ENCODE data around the gene MRPS34. TPM values are rescaled to one million over a fixed set of nuclear protein-coding genes. Genes with fewer than 3 reads are reported as not detected.

The MRPS34 gene
- total RNA-seq, 1 donor from 2014 or later: 77.1 TPM

- DNase-seq: no peak
Observed at GRCh38 chr16:1794221-1794871, 21.4 kb upstream of the MRPS34 start.

GRCh38 chr16:1793578-1794220 is 20.8 kb upstream of the MRPS34 start, which contains the start of gene IGFALS:
Gene IGFALS (minus strand): TSS chr16:1793705. CDS start chr16:1793652, 53 bp downstream.
- DNase-seq: no peak

- no peak for DNase-seq
Observed at GRCh38 chr16:1792836-1793577, 20.1 kb upstream of the MRPS34 start.

- no peak for DNase-seq
Observed at GRCh38 chr16:1791943-1792812, 19.2 kb upstream of the MRPS34 start.

DNA sequence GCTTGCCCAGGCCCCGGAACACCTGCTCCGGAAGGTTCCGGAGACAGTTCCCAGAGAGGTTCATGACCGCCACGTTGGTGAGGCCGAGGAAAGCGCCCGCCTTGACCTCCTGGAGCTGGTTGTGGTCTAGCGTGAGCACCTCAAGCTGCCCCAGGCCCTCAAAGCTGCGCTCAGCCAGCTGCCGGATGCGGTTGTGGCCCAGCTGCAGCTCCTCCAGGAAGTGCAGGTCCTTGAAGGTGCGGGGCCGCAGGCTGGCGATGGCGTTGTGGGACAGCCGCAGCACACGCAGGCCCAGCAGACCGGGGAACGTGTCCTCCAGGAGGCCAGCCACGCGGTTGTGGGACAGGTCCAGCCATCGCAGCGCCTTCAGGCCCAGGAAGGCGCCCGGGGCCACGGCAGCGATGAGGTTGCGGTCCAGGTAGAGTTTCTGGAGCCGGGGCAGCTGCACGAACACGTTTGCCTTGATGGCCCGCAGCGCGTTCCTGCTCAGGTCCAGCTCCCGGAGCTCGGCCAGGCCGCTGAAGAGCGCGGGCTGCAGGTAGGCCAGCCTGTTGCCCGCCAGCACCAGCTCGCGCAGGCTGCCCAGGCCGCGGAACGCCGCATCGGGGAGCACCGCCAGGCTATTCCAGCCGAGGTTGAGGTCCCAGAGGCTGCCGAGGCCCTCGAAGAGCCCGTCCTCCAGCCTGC is 18.5 kb upstream of the MRPS34 start:
- no peak for DNase-seq

GRCh38 chr16:1790611-1791255 is 17.8 kb upstream of the MRPS34 start:
- DNase-seq: no peak

DNA sequence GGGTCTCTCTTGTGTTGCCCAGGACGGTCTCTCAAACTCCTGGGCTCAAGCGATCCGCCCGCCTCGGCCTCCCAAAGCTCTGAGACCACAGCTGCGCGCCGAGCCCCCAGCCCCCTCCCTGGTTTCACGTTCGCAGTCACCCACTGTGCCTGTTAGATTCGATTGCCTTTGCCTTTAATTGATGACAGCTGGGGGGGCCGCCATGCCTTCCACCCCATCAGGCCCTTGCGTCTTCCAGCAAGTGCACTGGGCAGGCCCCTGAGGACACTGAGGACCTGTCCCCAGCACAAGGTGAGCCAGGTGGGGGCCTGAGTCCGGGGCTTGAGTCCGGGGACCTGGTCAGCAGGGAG is 17.3 kb upstream of the MRPS34 start:
- no peak for DNase-seq

- DNase-seq: no peak
Observed at GRCh38 chr16:1789643-1790045, 16.7 kb upstream of the MRPS34 start.

DNA sequence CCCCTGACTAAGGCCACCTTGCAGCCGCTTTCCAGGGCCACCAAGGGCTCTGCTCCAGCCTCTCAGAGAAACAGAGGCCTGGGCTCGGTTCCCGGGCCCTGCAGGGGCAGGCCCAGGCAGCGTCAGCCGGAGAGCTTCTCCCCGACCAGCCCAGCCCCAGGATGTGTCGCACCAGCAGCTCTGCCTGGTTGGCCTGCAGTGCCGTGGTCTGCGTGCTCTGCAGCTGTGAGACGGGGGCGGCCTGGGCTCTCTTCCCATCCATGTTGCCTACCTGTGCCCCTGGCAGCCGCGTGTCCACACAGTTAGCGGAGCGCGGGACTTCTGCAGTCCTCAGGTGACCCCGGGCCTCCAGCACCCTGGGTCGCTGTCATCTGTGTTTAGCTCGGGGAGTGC is 15.8 kb upstream of the MRPS34 start:
- DNase-seq: no peak

DNA sequence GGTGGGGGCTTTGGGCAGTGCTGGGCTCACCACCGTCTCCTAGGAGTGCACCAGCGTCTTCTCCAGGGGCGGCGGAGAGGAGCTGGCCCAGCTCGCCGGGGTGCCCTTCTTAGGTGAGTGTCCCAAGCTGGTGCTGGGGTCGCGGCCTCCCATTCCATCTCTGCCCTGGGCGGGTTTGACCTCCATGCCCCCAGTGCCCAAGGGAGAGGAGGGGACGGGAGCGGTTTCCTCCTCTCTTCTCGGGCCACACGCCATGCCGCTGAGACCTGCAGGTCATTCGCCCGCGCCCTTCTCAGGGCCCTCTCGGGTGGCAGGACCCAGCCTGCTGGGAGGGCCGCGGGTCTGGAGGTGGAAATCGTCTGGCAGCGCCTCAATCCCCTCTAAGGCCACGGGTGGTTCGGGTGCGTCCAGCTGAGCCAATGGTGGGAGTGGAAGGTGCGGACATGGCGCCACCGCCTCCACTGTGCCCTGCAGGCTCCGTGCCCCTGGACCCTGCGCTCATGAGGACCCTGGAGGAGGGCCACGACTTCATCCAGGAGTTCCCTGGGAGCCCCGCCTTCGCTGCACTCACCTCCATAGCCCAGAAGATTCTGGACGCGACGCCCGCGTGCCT is 15.3 kb upstream of the MRPS34 start:
- no peak for DNase-seq

DNA sequence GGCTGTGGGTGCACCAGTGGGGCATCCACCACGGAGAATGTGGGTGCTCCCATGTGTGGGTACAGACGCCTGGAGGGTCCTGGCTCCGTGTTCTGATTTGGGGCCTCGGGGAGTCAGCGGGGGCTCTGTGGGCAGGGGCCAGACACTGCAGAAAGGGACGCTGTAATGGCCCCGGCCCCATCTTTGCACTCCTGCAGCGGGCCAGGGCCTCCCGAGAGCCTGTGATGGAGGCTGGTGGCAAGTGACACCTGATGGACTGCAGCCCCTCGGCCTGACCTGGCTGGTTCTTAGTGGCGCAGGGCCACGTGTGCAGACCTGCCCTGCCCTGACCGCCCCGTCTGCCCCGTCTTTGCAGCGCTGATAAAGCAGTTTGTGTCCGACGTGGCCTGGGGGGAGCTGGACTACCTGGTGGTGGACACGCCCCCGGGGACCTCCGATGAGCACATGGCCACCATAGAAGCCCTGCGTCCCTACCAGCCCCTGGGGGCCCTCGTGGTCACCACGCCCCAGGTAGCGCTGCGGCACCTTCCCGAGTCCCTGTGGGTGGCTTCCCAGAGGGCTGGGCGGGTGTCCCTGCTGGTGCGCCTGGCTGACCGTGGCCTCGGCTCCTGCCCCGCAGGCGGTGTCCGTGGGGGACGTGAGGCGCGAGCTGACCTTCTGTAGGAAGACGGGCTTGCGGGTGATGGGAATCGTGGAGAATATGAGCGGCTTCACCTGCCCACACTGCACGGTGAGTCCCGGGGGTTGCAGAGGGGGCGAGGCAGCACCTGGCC is 14.6 kb upstream of the MRPS34 start:
- no peak for DNase-seq

DNA sequence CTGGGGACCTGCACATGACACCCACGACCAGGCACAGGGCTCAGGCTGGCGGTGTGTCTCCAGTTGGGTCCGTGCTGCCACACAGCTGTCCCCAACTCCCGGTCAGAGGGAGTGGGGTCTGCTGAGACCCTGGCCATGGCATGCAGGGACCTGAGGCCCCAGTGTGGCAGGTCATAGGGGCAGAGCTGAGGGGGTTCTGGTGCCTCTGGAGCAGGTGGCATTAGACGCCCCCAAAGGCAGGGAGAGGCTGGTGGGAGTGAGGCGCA is 14.1 kb upstream of the MRPS34 start:
- no peak for DNase-seq

- no peak for DNase-seq
Observed at GRCh38 chr16:1786242-1787055, 13.5 kb upstream of the MRPS34 start.

DNA sequence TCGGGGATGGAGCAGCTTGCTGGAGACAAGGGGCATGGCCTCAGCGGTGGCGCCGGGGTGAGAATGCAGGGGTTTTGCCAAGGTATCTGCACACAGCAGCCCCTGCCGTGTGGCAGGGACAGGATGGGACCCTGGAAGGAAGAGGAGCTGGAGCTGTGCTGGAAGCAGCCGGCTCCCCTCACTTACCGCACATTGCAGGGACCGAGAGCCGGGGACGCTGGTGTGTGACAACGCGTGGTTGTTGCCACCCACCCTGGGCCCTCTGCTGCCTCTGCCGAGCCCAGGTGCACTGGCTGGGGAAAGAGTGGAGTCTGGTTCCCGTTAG is 12.9 kb upstream of the MRPS34 start:
- no peak for DNase-seq

GRCh38 chr16:1784977-1785845 is 12.3 kb upstream of the MRPS34 start:
- DNase-seq: no peak

DNA sequence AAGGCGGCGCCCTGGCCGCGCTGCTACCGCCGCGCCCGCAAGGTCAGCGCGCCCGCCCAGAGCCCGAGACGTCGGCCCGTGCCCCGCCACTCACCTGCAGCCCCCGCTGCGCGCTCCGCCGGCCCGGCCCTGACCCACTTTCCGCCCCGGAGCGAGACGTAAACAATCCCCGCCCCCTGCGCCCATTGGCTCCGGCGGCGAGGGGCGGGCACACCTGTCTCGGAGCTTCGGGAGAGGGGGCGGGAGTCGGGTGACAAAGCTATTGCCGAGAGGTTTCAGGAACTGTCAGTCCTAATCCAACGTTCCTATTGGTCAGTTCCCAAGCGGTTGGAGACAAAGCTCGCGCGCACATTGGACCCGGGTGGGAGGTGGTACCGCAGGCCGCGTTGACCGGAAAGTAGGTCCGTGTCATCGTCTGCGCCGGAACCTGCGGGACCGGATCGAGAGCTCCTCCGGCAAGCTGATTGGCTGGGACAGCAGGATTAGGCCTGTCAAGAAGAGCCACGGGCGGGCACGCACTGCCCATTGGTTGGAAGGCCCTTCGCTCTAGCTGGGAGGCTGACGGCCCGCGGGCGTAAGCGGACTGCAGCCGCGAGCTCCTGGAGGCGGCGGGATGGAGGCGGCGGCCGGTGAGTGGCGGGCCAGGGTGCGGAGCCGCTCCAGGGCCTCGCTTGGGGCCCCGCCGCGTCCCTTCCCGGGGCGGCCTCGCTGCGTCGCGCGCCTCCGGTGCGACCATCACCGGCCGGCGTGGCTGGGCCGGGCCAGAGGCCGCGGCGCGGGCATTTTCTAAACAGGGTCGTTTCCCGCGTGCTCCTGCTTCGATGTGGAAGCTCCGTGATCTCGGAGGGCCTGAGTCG is 9.7 kb upstream of the MRPS34 start, which contains the start of the genes NUBP2 and SPSB3:
NUBP2 (plus strand) TSS at position 553 of the 857 bp plus-strand sequence; CDS start at position 614, 61 bp downstream.
SPSB3 (minus strand) TSS at position 164 of the 857 bp plus-strand sequence. CDS start 1,088 bp downstream, outside the sequence.
- DNase-seq: peak; percentile 100

DNA sequence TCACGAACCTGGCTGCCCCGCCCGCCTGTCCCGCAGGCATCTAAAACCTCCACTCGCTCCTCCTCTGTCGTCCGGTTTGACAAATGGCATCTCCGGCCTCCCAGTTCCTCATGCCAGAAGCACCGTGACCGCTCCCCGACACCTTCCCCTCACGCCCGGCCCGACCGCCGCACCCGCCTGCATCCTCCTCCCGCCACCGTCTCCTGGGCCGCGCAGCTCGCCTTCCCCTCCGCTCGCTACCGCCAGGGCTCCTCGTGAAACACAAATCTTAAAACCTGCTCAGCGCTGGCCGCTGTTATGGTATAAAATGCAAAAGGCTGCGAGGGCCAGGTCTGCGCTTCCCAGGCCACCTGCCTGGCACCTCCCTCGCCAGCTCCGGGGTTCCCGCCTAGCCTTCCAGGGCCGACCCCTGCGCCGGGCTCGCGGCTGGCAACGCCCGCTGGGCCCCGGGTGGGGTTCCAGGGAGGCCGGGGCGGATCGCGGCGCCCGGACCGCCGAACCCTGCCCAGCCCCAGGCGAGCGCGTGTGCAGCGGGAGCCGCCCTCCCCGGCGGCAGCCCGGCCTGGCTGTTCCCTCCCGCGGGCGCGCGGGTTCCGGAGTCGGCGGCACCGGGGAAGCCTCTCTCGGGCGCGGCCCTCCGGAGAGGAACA is 8.9 kb upstream of the MRPS34 start:
- DNase-seq: peak; percentile 47
